Neural crest cell (in vitro differentiated cells): ENCODE measurements around the gene KSR1. TPM values are rescaled to one million over a fixed set of nuclear protein-coding genes. Genes with fewer than 3 reads are reported as not detected.
"Not testable (repeated sequence)": the region's sequence is repeated elsewhere in the genome, so short reads cannot be mapped to it uniquely, and the experiment has no call there.

Experiments used
- DNase-seq: peaks from one replicate; pipeline ENCODE4 v3.0.0; 2021; ENCODE audit warnings: low read depth, mixed read lengths, low spot score
- H3K27ac Mint-ChIP-seq: one replicate; pipeline ENCODE4 v1.8.0; 2021; ENCODE audit warnings: mild to moderate bottlenecking, mixed read lengths; ENCODE audit not compliant: unreplicated experiment
- H3K27me3 Mint-ChIP-seq: 2 replicates; pipeline ENCODE4 v1.8.0; 2021; ENCODE audit warnings: low read depth, mild to moderate bottlenecking, mixed read lengths
- H3K36me3 Mint-ChIP-seq: 2 replicates; pipeline ENCODE4 v1.8.0; 2021; ENCODE audit warnings: low read depth, mild to moderate bottlenecking, mixed read lengths
- H3K4me1 Mint-ChIP-seq: 2 replicates; pipeline ENCODE4 v1.8.0; 2021; ENCODE audit warnings: mixed read lengths
- H3K4me3 Mint-ChIP-seq: one replicate; pipeline ENCODE4 v1.8.0; 2021; ENCODE audit warnings: mild to moderate bottlenecking, mixed read lengths
- H3K9me3 Mint-ChIP-seq: 2 replicates; pipeline ENCODE4 v1.8.0; 2021; ENCODE audit warnings: mixed read lengths
- total RNA-seq: library from RNA; stranded (reverse); gene quantifications from 2 replicates; pipeline ENCODE4 v1.2.1, GENCODE V29; 2021
- TF ChIP-seq, protein P1 (sequence below): fragments of 200-600 bp; sonication (generic); conservative IDR thresholded peaks from 2 replicates; pipeline ENCODE4 v1.5.0; 2021; ENCODE audit warnings: antibody characterized with exemption, mild to moderate bottlenecking

KSR1 gene
- total RNA-seq, 1 donor from 2014 or later, result 28.0 TPM

DNA sequence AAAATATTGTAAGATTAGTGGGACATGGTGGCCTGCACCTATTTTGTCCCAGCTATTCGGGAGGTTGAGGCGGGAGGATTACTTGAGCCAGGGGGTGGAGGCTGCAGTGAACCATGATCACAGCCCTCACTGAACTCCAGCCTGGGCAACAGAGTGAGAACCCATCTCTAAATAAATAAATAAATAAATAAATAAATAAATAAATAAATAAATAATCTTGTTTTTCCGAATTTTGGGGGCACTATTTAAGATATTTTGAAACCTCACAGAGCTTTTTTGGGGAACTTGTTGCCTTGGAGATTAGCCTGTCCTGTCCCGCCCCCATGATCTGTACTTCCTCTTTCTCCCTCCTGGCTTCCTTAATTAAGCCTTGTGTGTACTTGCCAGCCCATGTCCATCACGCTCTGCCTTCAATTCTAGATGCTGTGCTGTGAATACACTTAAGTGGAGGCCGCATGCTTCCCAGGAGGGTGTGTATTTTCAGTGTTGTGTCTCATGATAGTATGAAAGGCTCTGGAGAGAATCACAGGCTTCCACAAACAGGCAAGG lies 179.1 kb downstream of the KSR1 start:
- H3K27me3 Mint-ChIP-seq, result no peaks in the 10 kb centered on the region
- TF ChIP-seq, protein P1, sequence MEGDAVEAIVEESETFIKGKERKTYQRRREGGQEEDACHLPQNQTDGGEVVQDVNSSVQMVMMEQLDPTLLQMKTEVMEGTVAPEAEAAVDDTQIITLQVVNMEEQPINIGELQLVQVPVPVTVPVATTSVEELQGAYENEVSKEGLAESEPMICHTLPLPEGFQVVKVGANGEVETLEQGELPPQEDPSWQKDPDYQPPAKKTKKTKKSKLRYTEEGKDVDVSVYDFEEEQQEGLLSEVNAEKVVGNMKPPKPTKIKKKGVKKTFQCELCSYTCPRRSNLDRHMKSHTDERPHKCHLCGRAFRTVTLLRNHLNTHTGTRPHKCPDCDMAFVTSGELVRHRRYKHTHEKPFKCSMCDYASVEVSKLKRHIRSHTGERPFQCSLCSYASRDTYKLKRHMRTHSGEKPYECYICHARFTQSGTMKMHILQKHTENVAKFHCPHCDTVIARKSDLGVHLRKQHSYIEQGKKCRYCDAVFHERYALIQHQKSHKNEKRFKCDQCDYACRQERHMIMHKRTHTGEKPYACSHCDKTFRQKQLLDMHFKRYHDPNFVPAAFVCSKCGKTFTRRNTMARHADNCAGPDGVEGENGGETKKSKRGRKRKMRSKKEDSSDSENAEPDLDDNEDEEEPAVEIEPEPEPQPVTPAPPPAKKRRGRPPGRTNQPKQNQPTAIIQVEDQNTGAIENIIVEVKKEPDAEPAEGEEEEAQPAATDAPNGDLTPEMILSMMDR, result no peak
- H3K4me1 Mint-ChIP-seq, result peaks cover 6% of the 10 kb centered on the region
- H3K9me3 Mint-ChIP-seq, result no peaks in the 10 kb centered on the region
- DNase-seq, result no peak
- H3K36me3 Mint-ChIP-seq, result no peaks in the 10 kb centered on the region
- peak overlapping the region; percentile 9 for H3K27ac Mint-ChIP-seq
- no peak overlapping the region for H3K4me3 Mint-ChIP-seq

DNA sequence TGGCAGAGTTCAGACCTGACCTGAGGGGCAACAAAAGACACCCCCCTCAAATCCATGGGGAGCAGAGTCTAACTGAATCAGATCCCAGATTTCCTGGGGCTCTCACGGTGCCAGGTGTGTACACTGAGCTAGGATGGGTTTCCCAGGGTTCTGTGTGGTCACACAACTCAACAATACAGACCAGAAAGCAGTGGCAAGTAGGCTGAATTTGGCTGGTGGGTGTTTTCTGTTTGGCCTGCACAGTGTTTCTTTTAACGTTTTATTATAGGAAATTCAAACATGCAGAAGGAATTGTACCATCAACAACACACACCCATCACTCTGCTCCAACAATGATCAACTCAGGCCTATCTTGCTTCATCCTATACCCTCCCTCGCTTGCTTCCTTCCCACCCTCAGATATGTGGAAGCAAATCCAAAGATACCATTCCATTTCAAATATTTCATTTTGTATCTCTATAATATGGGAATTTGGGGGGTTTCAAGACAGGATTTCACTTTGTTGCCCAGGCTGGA lies 179.8 kb downstream of the KSR1 start:
- not testable (repeated sequence) for H3K27me3 Mint-ChIP-seq, H3K4me3 Mint-ChIP-seq, H3K36me3 Mint-ChIP-seq, H3K27ac Mint-ChIP-seq, H3K4me1 Mint-ChIP-seq, DNase-seq, H3K9me3 Mint-ChIP-seq

DNA sequence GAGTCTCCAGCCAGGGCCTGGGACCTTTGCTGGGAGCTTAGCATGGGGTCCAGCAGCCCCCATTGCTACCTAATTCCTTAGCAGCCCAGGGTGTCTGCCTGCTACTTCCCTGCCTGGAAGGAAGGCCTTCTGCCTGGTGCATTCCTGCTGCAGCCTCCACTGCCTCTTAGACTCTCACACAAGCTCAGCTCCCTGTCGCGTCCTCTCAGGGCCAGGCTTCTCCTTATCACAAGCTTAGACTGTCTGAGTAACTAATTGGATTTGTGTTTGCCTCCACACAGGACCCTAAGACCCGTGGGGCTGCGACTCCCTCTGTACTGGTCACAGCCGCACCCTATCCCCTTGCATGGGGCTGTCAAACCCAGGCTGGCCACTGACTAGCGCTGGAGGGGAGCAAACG lies 181.6 kb downstream of the KSR1 start:
- not testable (repeated sequence) for DNase-seq, H3K27ac Mint-ChIP-seq, H3K9me3 Mint-ChIP-seq, H3K4me1 Mint-ChIP-seq, H3K36me3 Mint-ChIP-seq, H3K27me3 Mint-ChIP-seq, H3K4me3 Mint-ChIP-seq

DNA sequence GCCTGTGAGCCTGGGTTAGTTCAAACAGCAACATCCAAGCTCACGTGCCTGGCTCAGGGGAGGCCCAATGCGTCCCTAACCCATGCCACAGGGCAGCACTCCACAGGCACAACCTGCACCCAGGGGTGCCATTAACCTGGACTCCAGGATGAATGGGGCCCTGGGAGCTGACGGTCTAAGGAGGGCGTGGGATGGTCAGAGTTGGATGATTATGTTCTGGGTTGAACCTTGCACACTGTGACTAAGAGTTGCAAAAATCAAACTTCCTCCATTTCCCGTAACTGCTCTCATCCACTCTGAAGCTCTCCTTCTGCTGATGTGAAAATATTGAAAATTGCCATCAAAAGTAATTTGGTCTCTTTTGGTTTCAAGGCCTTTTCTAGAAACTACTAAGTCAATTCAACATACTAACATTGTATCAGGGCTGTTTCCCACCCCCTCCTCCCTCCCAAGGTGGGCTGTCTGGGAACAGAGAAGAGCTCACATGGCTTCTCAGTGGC lies 182.2 kb downstream of the KSR1 start:
- not testable (repeated sequence) for H3K36me3 Mint-ChIP-seq, H3K27ac Mint-ChIP-seq, H3K9me3 Mint-ChIP-seq, H3K4me3 Mint-ChIP-seq, DNase-seq, H3K27me3 Mint-ChIP-seq, H3K4me1 Mint-ChIP-seq

DNA sequence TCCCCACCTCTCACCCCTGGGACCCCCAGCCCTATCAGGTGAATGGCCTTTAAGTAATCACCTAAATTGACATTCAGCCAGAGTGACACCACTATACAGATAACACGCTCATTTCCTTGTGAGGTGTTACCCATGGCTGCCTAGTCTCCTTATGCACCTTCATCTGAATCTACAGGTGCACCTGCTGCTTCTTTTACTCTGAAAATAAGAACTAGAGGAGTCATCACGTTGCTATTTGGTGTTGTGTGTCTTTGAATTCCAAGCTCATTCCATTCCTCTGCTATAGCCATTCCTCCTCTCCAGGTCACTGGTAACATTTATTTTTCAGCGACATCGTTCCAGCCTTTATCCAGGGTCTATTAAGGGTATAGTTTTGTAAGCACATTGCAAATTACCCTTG lies 184.5 kb downstream of the KSR1 start:
- Mint-ChIP-seq H3K27me3 (no peaks in the 10 kb centered on the region), H3K27ac (no peak overlapping the region), H3K36me3 (no peaks in the 10 kb centered on the region), H3K4me1 (no peaks in the 10 kb centered on the region), H3K4me3 (no peak overlapping the region), H3K9me3 (no peaks in the 10 kb centered on the region)
- TF ChIP-seq, protein P1, result no peak
- no peak for DNase-seq

DNA sequence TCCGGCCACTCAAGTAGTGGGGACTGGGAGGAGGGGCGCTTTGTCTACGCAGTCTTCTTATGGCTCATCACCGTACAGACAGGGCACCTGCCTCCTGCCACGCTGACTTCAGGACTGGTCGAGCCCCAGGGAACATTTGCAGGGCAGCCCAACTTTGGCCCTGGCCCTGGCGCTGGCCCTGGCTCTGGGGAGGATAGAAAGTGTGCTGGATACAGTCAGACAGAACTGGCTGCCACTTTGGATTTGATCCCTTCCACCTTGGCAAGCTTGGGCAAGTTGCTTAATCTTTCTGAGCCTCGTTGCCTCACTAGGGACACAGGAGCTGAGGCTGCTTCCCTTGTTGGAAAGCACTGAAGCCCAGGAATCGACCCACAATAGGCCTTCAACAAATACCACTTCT lies 188.3 kb downstream of the KSR1 start:
- TF ChIP-seq, protein P1, result no peak
- Mint-ChIP-seq H3K27ac (no peak overlapping the region), H3K4me3 (no peak overlapping the region), H3K4me1 (no peaks in the 10 kb centered on the region), H3K36me3 (no peaks in the 10 kb centered on the region), H3K27me3 (no peaks in the 10 kb centered on the region), H3K9me3 (no peaks in the 10 kb centered on the region)
- DNase-seq, result no peak

DNA sequence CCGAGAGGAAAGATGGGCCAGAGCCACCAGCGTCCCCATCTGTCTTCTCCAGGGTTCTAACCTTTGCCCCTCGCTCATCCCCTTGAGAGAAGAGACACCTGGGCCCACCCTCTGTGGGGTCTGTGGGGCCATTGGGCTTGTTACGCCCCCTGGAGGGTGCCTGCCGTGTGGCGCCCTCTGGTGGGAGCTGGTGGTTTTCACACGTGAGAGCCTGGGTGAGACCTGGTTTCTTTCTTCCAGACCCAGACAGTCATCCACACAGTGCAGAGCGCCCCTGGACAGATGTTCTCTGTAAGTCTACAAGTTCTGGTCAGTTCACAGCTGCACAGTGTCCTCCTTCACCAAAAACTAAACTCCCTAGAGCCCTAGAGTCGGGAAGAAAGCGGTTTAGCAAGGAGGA lies 189.4 kb downstream of the KSR1 start:
- not testable (repeated sequence) for H3K4me3 Mint-ChIP-seq, H3K9me3 Mint-ChIP-seq, H3K27ac Mint-ChIP-seq, H3K27me3 Mint-ChIP-seq, DNase-seq, H3K4me1 Mint-ChIP-seq, H3K36me3 Mint-ChIP-seq
